ENCODE results near the gene PACSIN1.

Gene PACSIN1

GRCh38 chr6:34581561-34581920 lies 115.7 kb downstream of the PACSIN1 start:
- DNase-seq (ENCODE audit: low read depth in 2 of 2) = no peak

DNA sequence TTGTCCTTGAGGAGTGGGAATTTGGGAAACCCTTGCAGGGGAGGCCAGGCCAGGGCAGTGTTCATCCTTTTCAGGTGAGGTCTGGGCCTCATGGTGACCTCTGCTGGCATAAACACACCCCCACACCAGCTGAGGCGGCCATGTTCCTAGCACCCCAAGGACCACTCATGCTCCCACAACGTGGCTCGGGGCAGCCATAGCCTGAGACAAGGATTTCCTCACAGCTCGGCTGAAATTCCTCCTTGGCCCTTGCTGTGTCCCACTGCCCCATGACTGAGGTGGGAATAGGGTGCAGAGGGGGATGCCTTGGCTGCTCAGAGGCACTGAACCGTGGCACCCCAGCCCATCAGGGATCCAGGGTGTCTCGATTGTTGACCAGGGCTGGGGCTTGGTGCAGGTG lies 117.6 kb downstream of the PACSIN1 start:
- no peak for DNase-seq (ENCODE audit: low read depth in 2 of 2)

DNA sequence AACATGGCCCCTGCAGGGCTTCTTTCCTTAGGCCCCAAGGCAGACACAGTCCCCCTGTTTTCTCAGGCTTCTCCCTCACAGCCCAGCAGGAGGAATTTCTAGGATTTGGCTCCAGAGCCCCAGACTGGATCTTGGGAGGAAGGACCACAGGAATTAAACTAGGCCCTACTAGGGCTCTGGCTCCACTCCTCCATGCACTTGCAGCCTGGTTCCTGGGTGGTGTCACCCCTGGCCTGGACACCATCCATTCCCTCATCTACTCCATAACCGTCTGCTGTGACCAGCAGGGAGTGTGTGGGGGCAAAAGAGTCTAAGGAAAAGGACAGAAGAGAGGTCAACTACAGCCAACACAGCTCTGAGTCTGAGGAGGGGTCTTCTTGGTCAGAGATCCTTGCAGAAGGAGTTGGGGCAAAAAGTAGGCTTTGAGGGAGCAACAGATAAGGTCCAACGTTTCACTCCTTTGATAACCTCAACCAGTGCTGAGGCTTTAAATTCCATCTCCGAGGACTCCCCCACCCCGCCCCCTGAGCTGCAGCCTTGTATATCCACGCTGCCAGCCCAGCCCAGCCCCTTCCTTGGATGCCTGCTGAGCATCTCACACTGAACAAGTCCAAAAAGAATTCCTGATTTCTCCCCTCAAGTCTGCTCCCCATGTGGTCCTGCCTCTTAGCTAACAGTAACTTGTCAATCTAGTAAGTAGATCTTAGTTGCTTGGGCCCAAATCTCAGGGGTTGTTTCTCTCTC lies 118.2 kb downstream of the PACSIN1 start:
- DNase-seq (ENCODE audit: low read depth in 2 of 2) = no peak

GRCh38 chr6:34584694-34585093 lies 118.8 kb downstream of the PACSIN1 start:
- DNase-seq (ENCODE audit: low read depth in 2 of 2) = no peak
